CD4-positive, CD25-positive, alpha-beta regulatory T cell (primary cell): ENCODE measurements around the gene ATF4. TPM values are rescaled to one million over a fixed set of nuclear protein-coding genes. Genes with fewer than 3 reads are reported as not detected.
A peak's percentile ranks its signal among the peaks of the same experiment; 100 is the strongest.

Experiments
- ATAC-seq, 2 donors: fragments of 150-1000 bp; cut with Tn5 transposase; one replicate each; pipeline ENCODE4 v1.10.0; 2021; ENCODE audit warnings: low read depth in 2 of 2, moderate number of reproducible peaks in 2 of 2, moderate library complexity in 1 of 2
- DNase-seq, 3 donors: peaks; one replicate each; pipeline versions ENCODE4 v3.0.0 to v3.0.0-alpha.2; 2012 to 2022; ENCODE audit warnings: mixed read lengths in 1 of 3
- H3K27ac ChIP-seq: one replicate; pipeline ENCODE4 v1.7.0; 2013; ENCODE audit warnings: mild to moderate bottlenecking, low read length; ENCODE audit not compliant: insufficient read depth, poor library complexity, severe bottlenecking
- H3K27me3 ChIP-seq: one replicate; pipeline ENCODE4 v1.7.0; 2013; ENCODE audit warnings: low read length; ENCODE audit not compliant: control insufficient read depth, insufficient read depth
- H3K36me3 ChIP-seq: one replicate; pipeline ENCODE4 v1.7.0; 2013; ENCODE audit warnings: mild to moderate bottlenecking, low read length, moderate library complexity; ENCODE audit not compliant: control insufficient read depth, insufficient read depth
- H3K4me1 ChIP-seq: 2 replicates; pipeline ENCODE4 v1.7.0; 2013; ENCODE audit warnings: mild to moderate bottlenecking, low read length; ENCODE audit not compliant: insufficient read depth, control insufficient read depth, poor library complexity, severe bottlenecking
- H3K4me3 ChIP-seq: one replicate; pipeline ENCODE4 v1.7.0; 2013; ENCODE audit warnings: low read depth, mild to moderate bottlenecking, low read length, moderate library complexity
- H3K9me3 ChIP-seq, 2 experiments: 1 replicate in 1 of 2; 2 replicates in 1 of 2; pipeline ENCODE4 v1.7.0; 2013; ENCODE audit warnings: low read length in 2 of 2, mild to moderate bottlenecking in 1 of 2, moderate library complexity in 1 of 2; ENCODE audit not compliant: control insufficient read depth in 2 of 2
- H3K27ac Mint-ChIP-seq, 3 donors: one replicate each; pipeline ENCODE4 v1.8.0; 2020 to 2022; ENCODE audit warnings: mild to moderate bottlenecking in 3 of 3, mixed read lengths in 3 of 3, moderate library complexity in 2 of 3
- H3K27me3 Mint-ChIP-seq: one replicate; pipeline ENCODE4 v1.8.0; 2022; ENCODE audit warnings: mild to moderate bottlenecking, mixed read lengths
- H3K36me3 Mint-ChIP-seq: one replicate; pipeline ENCODE4 v1.8.0; 2020; ENCODE audit warnings: mixed read lengths
- H3K4me1 Mint-ChIP-seq, 4 donors: one replicate each; pipeline ENCODE4 v1.8.0; 2020 to 2022; ENCODE audit warnings: mixed read lengths in 4 of 4, mild to moderate bottlenecking in 1 of 4
- H3K4me3 Mint-ChIP-seq, 4 donors: one replicate each; pipeline ENCODE4 v1.8.0; 2020 to 2022; ENCODE audit warnings: mild to moderate bottlenecking in 4 of 4, mixed read lengths in 4 of 4, moderate library complexity in 3 of 4
- H3K9me3 Mint-ChIP-seq, 7 donors: one replicate each; pipeline ENCODE4 v1.8.0; 2020 to 2022; ENCODE audit warnings: mixed read lengths in 7 of 7, mild to moderate bottlenecking in 3 of 7, moderate library complexity in 2 of 7
- polyA plus RNA-seq, 4 donors: library from polyadenylated mRNA; unstranded; fragments of 300-500 nt; fragmentation: Illumina TruSeq; gene quantifications; one replicate each; pipeline ENCODE4 v1.2.3, GENCODE V29; 2021
- total RNA-seq: library from RNA; stranded (reverse); gene quantifications from one replicate; pipeline ENCODE4 v1.2.3, GENCODE V29; 2022

Gene ATF4
- total RNA-seq: 246 TPM
- 10 to 100 TPM; 58.2 to 75.2 (median 69.1) TPM for polyA plus RNA-seq

GRCh38 chr22:39520226-39521105 lies at the start of gene ATF4:
Gene ATF4 (plus strand): TSS chr22:39520562. CDS start chr22:39521446, 884 bp downstream.
- no peaks in the 10 kb centered on the region for H3K27me3 ChIP-seq
- peaks cover 36% of the 10 kb centered on the region for H3K36me3 ChIP-seq
- Mint-ChIP-seq H3K27ac (peak within 1 kb of the TSS; percentile 97 to 99 (median 99)), H3K36me3 (peaks cover 23% of the 10 kb centered on the region), H3K4me1 (peaks cover 6 to 59% (median 39%) of the 10 kb centered on the region in 4 donors), H3K4me3 (peak within 1 kb of the TSS; percentile 91 to 96 (median 96)), H3K27me3 (peaks cover 6% of the 10 kb centered on the region), H3K9me3 (peaks cover 0 to 6% (median 0%) of the 10 kb centered on the region in 7 donors)
- peaks cover 45% of the 10 kb centered on the region for H3K4me1 ChIP-seq
- no peaks in the 10 kb centered on the region for H3K9me3 ChIP-seq
- peak within 1 kb of the TSS; percentile 92 for H3K4me3 ChIP-seq
- H3K27ac ChIP-seq: peak within 1 kb of the TSS; percentile 88
- ATAC-seq (peak; percentile 49 to 50), DNase-seq (peak; percentile 78 to 97 (median 83))

- no peaks in the 10 kb centered on the region for H3K9me3 ChIP-seq
- H3K36me3 ChIP-seq: no peaks in the 10 kb centered on the region
- no peaks in the 10 kb centered on the region for H3K9me3 Mint-ChIP-seq
- DNase-seq (peak in 1 of 3 donors; percentile 30), ATAC-seq (peak; percentile 24 to 25)
- H3K36me3 Mint-ChIP-seq: no peaks in the 10 kb centered on the region
- peak overlapping the region in 2 of 3 donors; percentile 92 to 96 for H3K27ac Mint-ChIP-seq
- H3K4me3 Mint-ChIP-seq: no peak overlapping the region
- peaks cover 9% of the 10 kb centered on the region for H3K27me3 Mint-ChIP-seq
- H3K27ac ChIP-seq: no peak overlapping the region
- no peaks in the 10 kb centered on the region for H3K27me3 ChIP-seq
- peaks cover 6% of the 10 kb centered on the region for H3K4me1 ChIP-seq
- H3K4me3 ChIP-seq: no peak overlapping the region
- peaks cover 0 to 26% (median 2%) of the 10 kb centered on the region in 4 donors for H3K4me1 Mint-ChIP-seq
Observed at GRCh38 chr22:39471381-39472141, 48.8 kb upstream of the ATF4 start.

- H3K27me3 ChIP-seq: no peaks in the 10 kb centered on the region
- no peak overlapping the region for H3K4me3 Mint-ChIP-seq
- ATAC-seq: no peak
- peaks cover 8% of the 10 kb centered on the region for H3K27me3 Mint-ChIP-seq
- H3K9me3 ChIP-seq: no peaks in the 10 kb centered on the region
- peaks cover 0 to 20% (median 2%) of the 10 kb centered on the region in 4 donors for H3K4me1 Mint-ChIP-seq
- H3K9me3 Mint-ChIP-seq: no peaks in the 10 kb centered on the region
- no peak for DNase-seq
- H3K36me3 ChIP-seq: no peaks in the 10 kb centered on the region
- no peaks in the 10 kb centered on the region for H3K36me3 Mint-ChIP-seq
- H3K4me1 ChIP-seq: peaks cover 6% of the 10 kb centered on the region
- H3K27ac Mint-ChIP-seq: peak overlapping the region in 1 of 3 donors; percentile 25
- H3K27ac ChIP-seq: no peak overlapping the region
- no peak overlapping the region for H3K4me3 ChIP-seq
Observed at GRCh38 chr22:39472570-39473556, 47.5 kb upstream of the ATF4 start.

- Histone ChIP-seq H3K4me1 (peaks cover 6% of the 10 kb centered on the region), H3K27me3 (no peaks in the 10 kb centered on the region), H3K4me3 (no peak overlapping the region), H3K9me3 (no peaks in the 10 kb centered on the region), H3K27ac (no peak overlapping the region), H3K36me3 (no peaks in the 10 kb centered on the region)
- DNase-seq (no peak), ATAC-seq (no peak)
- peaks cover 0 to 17% (median 0%) of the 10 kb centered on the region in 4 donors for H3K4me1 Mint-ChIP-seq
- no peak overlapping the region for H3K4me3 Mint-ChIP-seq
- no peaks in the 10 kb centered on the region for H3K36me3 Mint-ChIP-seq
- no peaks in the 10 kb centered on the region for H3K9me3 Mint-ChIP-seq
- H3K27me3 Mint-ChIP-seq: peaks cover 4% of the 10 kb centered on the region
- no peak overlapping the region for H3K27ac Mint-ChIP-seq
Observed at GRCh38 chr22:39473851-39474250, 46.5 kb upstream of the ATF4 start.

- Histone ChIP-seq H3K9me3 (no peaks in the 10 kb centered on the region), H3K36me3 (no peaks in the 10 kb centered on the region), H3K4me3 (no peak overlapping the region), H3K27me3 (no peaks in the 10 kb centered on the region), H3K4me1 (peaks cover 6% of the 10 kb centered on the region), H3K27ac (no peak overlapping the region)
- Mint-ChIP-seq H3K9me3 (no peaks in the 10 kb centered on the region), H3K4me3 (no peak overlapping the region), H3K27me3 (peaks cover 6% of the 10 kb centered on the region), H3K27ac (no peak overlapping the region), H3K4me1 (peaks cover 0 to 17% (median 0%) of the 10 kb centered on the region in 4 donors), H3K36me3 (no peaks in the 10 kb centered on the region)
- DNase-seq (no peak), ATAC-seq (no peak)
Observed at GRCh38 chr22:39474351-39475111, 45.8 kb upstream of the ATF4 start.

- DNase-seq: no peak
- Mint-ChIP-seq H3K36me3 (no peaks in the 10 kb centered on the region), H3K9me3 (no peaks in the 10 kb centered on the region), H3K4me3 (no peak overlapping the region), H3K27ac (no peak overlapping the region), H3K4me1 (peaks cover 0 to 17% (median 0%) of the 10 kb centered on the region in 4 donors), H3K27me3 (peaks cover 10% of the 10 kb centered on the region)
- ATAC-seq: no peak
- no peaks in the 10 kb centered on the region for H3K9me3 ChIP-seq
- H3K27me3 ChIP-seq: no peaks in the 10 kb centered on the region
- peaks cover 6% of the 10 kb centered on the region for H3K4me1 ChIP-seq
- no peaks in the 10 kb centered on the region for H3K36me3 ChIP-seq
- H3K27ac ChIP-seq: no peak overlapping the region
- H3K4me3 ChIP-seq: no peak overlapping the region
Observed at GRCh38 chr22:39475337-39475736, 45.0 kb upstream of the ATF4 start.
